GM03348 (cell line): Measurements from ENCODE around the gene LRRC23.
"Not testable (repeated sequence)": the region's sequence is repeated elsewhere in the genome, so short reads cannot be mapped to it uniquely, and the experiment has no call there.

Experiments
- DNase-seq: peaks from one replicate; pipeline ENCODE4 v3.0.0; 2012; ENCODE audit warnings: low spot score

The LRRC23 gene

DNA sequence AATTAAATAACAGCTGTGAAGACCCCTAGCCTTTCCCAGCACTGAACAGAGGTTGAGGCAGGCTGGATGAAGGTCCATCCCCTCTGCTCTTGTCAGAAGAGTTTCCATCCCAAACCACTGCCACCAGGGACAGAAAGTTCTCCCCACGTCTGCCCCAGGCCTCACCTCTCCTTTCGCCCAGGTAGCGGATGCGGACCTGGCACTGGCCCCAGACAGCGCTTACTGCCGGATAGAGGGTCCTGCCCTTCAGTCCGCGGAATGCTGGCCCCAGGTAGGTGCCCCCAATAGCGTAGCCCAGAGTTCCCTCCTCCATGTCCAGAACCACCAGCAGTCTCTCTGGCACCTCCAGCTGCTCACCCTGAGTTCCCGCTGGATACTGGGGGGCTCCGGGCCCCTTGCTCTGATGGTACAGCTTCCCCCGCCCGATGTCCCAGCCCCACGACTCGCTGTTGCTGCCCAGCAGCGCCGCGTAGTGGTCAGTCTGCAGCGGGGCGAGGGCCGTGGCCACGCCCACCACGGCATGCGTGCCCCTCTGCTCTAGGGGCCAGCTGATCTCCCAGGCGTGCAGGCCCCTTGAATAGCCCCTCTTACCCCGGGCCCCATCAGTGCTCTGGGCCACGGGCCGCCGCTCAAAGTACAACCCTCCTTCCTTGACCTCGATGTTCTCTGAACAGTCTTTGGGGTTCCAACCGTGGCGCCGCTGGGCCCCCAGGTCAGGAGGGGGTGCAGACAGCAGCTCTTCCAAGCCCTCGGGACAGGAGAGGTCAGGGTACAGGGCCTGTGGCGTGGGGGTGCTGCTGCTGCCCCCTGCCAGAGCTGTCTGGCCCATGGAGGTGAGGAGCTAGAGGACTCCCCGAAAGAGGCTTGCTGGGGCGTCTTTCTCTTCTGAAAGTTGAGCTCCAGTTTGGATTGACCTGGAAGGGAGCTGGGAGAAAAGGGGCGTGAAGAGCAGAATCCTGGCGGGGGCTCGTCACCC lies 32.3 kb upstream of the LRRC23 start:
- peak; percentile 90 for DNase-seq

DNA sequence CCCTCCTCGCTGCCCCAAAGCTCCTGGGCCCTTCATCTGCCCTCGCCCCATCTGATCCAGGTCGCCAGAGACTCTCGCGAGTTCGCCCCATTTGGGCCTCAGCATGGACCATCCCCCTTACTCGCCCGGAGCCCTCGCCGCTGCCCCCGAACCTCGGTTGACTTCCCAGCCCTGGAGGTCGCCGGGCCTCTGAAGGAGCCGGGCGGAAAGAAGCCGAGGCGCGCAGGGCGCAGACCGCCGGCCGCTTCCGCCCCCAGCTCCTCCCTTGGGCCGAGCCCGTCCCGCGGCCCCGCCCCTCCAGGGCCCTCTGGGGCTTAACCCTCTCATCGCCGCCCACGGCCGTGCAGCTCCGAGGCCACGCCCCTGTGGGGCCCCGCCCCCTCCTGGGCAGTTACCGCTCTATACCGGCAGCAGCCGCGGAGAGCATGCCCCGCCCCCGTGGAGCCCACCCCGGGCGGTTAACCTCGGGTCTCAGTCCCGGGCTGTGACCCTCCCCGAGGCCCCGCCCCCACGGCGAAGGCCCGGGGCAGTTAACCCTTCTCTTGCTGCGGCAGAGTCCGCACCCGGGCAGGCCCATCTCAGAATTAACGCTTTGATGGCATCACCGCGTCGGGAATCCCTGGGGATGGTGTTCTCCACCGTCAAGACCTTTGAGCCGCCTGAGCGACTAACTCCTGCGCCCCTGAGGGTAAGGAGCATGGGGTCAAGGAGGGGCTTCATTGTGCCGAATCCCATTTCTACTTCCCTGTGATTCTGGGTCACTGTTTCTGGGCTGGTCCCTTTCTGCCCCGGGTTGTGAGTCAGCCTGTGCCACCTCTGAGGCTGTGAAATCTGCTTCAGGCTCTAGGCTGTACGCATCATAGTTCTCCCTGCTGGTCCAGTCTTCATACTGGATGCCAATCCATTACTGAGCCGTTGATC lies 31.3 kb upstream of the LRRC23 start, which contains the start of gene SPSB2:
SPSB2 (minus strand) TSS at position 210 of the 921 bp plus-strand sequence. CDS start 402 bp downstream, outside the sequence.
- peak; percentile 98 for DNase-seq

DNA sequence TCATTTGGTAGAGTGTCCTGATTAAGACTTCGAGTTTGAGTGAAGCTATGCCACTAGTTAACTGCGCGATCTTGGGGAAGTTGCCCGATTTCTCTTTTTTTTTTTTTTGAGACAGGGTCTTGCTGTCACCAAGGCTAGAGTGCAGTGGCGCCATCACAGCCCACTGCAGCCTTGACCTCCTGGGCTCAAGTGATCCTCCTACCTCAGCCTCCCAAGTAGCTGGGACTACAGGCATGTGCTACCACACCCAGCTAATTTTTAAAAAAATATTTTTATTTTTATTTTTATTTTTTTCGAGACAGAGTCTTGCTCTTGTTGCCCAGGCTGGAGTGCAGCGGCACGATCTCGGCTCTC lies 30.6 kb upstream of the LRRC23 start:
- DNase-seq, result not testable (repeated sequence)

DNA sequence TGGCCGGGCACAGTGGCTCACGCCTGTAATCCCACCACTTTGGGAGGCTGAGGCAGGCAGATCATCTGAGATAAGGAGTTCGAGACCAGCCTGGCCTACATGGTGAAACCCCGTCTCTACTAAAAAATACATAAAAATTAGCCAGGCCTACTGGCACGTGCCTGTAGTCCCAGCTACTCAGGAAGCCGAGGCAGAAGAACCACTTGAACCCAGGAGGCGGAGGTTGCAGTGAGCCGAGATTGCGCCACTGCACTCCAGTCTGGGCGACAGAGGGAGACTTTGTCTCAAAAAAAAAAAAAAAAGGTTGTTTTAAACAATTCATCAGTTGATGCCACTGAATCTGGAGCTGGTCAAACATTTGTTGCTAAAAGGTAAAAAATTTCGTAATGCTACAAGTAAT lies 24.8 kb upstream of the LRRC23 start:
- DNase-seq, result not testable (repeated sequence)

DNA sequence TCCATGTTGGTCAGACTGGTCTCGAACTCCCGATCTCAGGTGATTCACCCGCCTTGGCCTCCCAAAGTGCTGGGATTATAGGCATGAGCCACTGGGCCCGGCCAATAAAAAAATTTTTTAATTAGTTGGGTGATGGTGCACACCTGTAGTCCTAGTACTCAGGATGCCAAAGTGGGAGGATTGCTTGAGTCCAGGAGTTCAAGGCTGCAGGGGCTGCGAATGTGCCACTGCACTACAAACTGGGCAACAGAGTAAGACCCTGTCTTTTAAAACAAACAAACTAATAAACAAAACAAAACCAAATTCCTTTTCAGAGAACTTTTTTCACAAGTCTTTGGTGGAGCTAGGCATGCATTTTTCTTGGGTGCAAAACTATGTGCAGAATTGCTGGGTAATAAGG lies 21.4 kb upstream of the LRRC23 start:
- no peak for DNase-seq

DNA sequence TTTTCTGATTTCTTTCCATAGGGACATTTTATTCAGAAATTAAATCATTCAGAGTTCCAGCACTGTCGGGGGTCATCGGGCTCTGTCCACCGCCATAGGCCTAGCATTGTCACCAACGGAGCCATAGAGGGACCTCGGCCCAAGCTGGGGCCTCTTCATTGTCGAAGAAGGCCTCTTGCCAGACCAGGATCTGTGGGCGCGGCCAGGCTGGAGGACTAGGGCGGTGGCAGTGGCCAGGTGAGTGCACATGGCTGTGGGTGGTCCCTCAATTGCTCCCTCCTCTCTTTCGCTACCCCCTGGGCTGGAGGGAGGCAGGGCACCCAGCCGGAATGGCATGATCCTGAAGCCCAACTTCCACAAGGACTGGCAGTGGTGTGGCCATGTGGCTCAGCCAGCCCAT lies 20.9 kb upstream of the LRRC23 start:
- no peak for DNase-seq

DNA sequence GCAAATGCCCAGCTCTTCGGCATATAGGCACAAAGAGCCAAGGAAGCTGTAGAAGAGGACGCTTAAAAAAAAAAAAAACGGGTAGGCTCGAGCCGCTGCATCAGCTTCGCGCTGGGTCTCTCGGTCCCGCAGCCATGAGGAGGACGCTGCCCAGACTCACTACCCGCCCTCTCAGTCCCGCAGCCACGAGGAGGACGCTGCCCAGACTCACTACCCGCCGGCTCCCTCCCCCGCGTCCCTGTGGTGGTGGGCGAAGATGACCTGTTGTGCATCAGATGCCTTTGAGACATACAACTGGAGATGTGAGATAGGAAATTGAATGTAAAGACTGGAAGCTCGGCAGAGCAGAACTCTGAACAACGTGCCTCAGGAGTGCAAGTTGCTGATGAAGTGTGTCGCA lies 20.1 kb upstream of the LRRC23 start:
- DNase-seq, result no peak

DNA sequence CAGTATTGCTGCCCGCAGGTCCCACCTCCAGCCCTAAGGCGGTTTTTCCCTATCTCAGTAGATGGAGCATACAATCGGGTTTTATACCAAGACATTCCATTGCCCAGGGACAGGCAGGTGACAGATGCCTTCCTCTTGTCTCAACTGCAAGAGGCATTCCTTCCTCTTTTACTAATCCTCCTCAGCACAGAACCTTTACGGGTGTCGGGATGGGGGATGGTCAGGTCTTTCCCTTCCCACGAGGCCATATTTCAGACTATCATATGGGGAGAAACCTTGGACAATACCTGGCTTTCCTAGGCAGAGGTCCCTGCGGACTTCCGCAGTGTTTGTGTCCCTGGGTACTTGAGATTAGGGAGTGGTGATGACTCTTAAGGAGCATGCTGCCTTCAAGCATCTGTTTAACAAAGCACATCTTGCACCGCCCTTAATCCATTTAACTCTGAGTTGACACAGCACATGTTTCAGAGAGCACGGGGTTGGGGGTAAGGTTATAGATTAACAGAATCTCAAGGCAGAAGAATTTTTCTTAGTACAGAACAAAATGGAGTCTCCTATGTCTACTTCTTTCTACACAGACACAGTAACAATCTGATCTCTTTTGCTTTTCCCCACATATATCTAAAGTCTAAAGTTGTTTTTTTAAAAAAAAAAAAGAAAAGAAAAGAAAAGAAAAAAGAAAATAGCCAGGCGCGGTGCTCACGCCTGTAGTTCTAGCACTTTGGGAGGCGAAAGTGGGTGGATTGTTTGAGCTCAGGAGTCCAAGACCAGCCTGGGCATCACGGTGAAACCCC lies 18.2 kb upstream of the LRRC23 start:
- not testable (repeated sequence) for DNase-seq

DNA sequence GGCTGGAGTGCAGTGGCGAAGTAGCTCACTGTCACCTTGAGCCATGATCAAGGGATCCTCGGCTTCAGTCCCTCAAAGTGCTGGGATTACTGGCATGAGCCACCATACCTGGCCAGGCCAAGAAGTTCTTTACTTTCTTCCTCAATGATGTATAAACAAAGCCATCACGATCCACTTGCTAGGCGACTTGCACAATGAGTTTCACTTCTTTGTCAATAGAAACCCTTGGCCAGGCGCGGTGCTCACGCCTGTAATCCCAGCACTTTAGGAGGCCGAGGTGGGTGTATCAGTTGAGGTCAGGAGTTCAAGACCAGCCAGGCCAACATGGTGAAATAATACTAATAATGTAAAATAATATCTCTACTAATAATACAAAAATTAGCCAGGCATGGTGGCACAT lies 17.2 kb upstream of the LRRC23 start:
- DNase-seq, result no peak

DNA sequence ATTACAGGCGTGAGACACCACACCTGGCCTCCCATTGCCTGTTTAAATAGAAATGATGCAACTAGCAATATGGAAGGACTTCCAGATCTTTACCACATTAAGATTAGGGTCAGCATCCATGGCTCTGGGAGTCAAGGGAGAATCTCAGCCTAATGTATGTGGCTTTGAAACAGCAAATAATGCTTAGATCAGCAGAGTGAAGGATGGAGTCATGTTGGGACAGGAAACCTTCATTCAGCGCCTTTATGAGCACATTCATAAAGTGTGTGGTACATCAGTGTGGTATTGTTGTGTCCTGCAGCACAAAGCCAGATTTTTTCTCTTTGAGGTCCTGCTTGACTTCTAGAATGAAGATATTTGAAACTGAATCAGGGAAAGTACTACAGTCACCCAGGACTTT lies 16.3 kb upstream of the LRRC23 start:
- DNase-seq, result no peak

DNA sequence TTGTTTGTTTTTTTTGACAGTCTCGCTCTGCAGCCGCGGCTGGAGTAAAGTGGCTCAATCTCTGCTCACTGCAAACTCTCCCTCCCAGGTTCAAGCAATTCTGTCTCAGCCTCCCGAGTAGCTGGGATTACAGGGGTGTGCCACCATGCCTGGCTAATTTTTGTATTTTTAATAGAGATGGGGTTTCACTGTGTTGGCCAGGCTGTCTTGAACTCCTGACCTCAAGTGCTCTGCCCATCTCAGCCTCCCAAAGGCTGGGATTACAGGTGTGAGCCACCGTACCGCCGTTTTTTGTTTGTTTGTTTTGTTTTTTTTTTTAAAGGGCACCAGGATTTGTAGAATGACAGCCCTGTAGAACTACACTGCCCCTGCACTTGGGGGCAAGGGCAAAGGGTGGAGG lies 15.8 kb upstream of the LRRC23 start:
- not testable (repeated sequence) for DNase-seq

DNA sequence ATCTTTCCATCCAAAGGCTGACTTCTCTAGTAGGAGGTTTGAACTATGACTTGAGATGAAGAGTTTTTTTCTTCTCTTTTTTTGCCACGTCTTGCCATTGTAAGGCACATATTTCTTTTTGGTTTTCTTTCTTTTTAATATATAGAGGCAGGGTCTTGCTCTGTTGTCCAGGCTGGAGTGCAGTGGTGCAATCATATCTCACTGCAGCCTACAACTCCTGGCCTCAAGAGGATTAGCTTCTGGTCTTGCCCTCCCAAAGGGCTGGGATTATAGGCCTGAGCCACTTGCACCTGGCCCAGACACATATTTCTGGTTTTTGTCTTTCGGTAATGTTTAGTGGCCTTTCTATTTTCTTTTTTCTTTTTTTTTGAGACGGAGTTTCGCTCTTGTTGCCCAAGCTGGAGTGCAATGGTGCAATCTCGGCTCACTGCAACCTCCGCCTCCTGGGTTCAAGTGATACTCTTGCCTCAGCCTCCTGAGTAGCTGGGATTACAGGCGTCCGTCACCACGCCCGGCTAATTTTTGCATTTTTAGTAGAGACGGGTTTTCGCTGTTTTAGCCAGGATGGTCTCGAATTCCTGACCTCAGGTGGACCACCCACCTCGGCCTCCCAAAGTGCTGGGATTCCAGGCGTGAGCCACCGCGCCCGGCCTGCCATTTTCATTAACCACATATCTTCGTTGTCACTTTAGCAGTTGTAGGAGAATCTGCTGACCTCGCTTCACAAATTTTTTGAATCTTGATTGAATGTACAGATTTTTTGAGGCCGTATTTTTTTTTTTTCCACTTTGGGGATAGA lies 14.6 kb upstream of the LRRC23 start:
- DNase-seq, result not testable (repeated sequence)

DNA sequence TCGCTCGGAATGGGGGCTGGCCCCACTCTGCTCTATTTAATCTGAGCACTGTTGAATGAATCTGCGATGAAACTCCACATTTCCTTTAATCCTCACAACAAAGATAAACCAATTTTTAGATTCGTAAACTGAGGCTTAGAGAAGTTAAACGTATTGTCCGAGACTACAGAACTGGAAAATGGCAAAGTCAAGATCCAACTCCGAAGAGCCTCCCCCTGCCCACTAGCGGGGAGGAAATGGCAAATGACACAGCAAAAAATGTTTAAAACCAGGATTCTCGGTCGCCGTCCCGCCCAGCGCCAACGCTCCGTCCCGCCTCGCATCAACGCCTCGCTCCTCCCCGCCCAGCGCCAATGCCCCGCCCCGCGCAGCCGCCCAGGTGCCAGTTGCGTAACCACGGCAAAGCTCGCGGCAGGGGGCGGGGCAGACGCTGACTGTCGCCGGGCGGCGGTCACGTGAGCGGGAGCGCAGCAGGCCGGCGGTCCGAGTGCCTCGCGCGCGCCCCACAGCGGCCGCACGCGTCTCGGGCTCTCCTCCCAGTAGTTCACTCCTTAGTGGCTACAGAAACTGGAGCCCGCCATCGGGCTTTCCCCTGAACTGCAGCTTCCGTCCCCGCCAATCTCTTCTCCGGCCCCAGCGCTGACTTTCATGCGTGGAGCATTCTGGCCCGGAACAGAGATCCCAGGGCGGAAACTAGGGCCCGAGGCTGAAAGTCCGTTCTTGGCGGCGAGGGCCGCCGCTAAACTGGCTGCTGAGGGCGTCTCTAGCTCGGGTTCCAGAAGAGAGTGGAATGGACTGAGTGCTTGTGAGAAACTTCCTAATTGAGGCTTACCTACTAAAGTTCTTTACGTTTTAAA lies 13.6 kb upstream of the LRRC23 start:
- peak; percentile 97 for DNase-seq

DNA sequence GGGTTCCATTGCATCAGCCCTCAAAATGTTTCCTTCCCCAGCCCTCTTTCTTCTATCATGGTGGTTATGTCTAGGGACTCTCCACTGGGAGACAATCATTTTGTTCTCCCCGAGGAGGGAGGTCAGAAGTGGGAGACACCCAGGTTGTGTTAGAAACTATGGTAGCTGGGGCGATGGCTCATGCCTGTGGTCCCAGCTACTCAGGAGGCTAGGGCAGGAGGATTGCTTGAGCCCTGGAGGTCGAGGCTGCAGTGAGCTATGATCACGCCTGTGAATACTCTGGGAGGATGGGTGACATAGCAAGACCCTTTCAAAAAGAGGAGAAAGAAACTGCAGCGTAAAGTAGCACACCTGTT lies 13.0 kb upstream of the LRRC23 start:
- no peak for DNase-seq

DNA sequence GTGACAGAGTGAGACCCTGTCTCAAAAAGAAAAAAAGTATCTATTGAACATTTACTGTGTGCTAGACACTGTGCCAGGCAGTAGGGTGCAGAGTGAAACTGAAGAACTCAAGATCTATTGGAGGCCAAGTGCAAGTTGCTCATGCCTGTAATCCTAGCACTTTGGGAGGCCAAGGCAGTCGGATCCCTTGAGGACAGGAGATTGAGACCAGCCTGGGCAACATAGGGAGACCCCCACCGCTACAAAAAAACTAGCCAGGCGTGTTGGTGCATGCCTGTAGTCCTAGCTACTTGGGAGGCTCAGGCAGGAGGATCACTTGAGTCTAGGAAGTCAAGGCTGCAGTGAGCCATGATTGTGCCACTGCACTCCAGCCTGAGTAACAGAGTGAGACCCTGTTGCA lies 11.9 kb upstream of the LRRC23 start:
- not testable (repeated sequence) for DNase-seq

DNA sequence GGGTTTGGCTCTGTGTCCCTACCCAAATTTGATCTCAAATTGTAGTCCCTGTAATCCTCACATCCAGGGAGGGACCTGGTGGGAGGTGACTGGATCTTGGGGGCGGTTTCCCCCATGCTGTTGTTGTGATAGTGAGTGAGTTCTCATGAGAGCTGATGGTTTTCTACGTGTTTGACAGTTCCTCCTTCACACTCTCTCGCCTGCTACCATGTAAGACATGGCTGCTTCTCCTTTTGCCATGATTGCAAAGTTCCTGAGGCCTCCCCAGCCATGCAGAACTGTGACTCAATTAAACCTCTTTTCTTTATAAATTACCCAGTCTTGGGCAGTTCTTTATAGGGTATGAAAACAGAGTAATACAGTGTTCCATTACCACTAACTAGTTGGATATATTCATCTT lies 10.3 kb upstream of the LRRC23 start:
- no peak for DNase-seq

DNA sequence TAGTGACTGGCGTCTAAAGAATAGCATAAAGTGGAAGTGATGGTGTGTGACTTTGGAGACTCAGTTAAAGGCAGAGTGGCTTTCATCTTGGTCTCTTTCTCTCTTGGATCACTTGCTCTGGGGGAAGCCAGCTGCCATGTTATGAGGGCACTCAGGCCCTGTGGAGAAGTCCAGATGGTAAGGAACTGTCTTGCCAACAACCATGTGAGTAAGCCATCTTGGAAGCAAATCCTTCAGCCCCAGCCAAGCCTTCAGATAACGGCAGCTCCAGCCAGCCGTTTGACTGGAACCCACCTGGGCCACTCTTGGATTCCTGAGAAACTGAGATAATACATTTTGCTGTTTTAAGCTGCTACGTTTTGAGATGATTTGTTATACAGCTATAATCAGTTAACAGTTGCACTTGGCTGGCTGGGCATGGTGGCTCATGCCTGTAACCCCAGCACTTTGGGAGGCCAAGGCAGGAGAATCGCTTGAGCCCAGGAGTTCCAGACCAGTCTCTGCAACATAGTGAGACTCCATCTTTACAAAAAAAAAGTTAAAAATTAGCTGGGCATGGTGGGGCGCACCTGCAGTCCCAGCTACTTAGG lies 7.7 kb upstream of the LRRC23 start:
- DNase-seq, result no peak

DNA sequence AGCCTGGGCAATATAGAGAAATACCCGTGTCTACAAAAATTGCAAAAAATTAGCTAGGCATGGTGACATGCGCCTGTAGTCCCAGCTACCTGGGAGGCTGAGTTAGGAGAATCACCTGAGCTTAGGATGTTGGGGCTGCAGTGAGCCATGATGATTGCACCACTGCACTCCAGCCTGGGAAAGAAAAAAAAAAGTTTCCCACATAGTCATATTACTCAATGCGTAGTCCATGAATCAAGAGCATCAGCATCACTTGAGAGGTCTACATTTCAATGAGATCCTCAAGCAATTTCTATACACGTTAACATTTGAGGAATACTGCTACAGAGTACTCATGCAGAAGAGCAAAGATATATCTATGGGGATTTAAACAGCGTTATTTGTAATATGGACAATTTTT lies 5.2 kb upstream of the LRRC23 start:
- no peak for DNase-seq

DNA sequence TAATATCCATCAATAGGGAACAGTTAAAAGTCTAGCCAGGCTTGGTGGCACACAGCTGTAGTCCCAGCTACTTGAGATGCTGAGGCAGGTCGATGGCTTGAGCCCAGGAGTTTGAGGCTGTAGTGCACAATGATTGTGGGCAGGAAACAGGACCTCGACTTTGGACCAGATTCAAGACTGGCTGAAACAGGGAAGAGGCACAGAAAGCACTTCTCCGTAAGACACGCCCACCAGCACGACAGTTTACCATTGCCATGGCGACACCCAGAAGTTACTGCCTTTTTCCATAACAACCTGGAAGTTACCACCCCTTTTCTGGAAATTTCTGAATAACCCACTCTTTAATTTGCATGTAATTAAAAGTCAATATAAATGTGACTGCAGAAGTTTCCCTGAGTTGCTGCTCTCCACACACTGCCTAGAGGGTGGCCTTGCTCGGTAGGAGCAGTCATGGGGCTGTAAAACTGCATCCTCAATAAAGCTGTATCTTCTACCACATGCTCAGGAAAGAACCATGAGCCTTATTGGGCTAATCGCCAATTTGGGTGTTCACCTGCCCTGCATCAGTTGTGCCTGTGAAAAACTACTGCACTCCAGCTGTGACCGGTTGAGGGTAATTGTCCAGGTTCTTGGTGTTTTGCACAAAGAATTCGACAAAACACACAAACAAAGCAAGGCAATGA lies 4.6 kb upstream of the LRRC23 start:
- DNase-seq, result no peak
